GM10266 (cell line): ENCODE results near the gene OIP5.

Source experiments
- DNase-seq: peaks from one replicate; pipeline ENCODE4 v3.0.0; 2012; ENCODE audit errors: extremely low spot score
- CTCF ChIP-seq: IDR thresholded peaks from 2 replicates; pipeline ENCODE4 v1.5.1; 2012; ENCODE audit warnings: mild to moderate bottlenecking, low read depth; ENCODE audit not compliant: control insufficient read depth, insufficient read depth; ENCODE audit errors: missing control alignments

The OIP5 gene

GRCh38 chr15:41340189-41340695, 7.9 kb upstream of the OIP5 start:
- TF ChIP-seq CTCF = no peak
- DNase-seq = no peak

DNA sequence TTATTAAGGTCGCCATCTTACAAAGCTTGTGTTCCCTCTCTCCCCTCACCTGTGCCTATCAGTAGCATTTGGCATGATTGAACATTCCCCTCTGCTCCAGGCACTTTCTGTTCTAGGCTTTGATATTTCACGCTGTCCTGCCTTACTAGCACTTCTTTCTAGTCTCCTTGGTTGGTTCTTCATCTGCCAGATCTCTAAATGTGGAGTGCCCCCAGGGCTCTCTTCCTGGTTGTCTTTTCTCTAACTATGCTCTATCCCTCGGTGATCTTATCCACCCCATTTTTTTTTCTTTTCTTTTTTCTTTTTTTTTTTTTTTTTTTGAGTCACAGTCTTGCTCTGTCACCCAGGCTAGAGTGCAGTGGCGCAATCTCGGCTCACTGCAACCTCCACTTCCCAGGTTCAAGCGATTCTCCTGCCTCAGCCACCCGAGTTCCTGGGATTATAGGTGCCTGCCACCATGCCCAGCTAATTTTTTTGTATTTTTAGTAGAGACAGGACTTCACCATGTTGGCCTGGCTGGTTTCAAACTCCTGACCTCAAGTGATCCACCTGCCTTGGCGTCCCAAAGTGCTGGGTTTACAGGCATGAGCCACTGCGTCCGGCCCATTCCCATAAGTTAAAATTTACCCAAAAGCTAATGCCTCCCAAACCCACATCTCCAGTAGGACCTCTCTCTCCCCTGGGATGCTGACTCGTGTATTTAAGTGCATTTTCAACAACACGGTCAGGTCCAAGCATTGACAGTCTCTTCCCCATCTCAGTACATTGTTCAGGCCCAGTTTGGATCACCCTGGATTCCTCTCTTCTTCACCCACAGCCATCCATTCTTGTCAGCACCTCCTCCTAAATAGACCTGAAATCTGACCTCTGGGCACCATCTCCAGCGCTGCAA, 5.5 kb upstream of the OIP5 start:
- no peak for TF ChIP-seq CTCF
- DNase-seq = no peak

DNA sequence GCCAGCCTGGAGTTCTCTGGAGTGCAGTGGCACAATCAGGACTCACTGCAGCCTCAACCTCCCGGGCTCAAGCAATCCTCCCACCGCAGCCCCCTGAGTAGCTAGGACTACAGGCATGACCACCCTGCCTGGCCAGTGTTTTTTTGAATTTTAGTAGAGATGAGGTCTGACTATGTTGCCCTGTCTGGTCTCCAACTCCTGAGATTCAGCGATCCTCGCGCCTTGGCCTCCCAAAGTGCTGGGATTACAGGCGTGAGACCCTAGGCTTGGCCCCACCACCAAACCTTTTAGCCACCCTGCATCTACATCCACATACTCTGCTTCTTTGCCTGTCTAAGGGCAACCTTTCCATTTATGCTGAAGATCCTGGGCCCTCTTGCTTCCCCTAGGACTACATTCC, 4.7 kb upstream of the OIP5 start:
- no peak for TF ChIP-seq CTCF

DNA sequence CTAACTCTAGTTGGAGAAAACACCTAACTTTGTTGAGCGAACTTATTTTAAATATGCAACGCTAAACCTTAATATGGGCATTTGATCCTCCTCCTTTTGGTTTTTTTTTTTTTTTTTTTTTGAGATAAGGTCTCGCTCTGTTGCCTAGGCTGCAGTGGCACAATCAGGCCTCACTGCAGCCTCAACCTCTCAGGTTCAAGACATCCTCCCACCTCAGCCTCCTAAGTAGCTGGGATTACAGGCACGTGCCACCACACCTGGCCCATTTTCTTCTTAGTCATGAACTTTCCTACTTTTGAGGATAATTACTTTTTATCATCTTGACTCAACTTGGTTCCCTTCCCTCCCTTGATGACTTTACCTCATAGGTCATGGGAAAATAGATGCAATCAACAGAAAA, 4.2 kb upstream of the OIP5 start:
- DNase-seq = no peak
- TF ChIP-seq CTCF = no peak

More for the DNA sequence above, 4.7 kb upstream of the OIP5 start:
- no peak for DNase-seq

DNA sequence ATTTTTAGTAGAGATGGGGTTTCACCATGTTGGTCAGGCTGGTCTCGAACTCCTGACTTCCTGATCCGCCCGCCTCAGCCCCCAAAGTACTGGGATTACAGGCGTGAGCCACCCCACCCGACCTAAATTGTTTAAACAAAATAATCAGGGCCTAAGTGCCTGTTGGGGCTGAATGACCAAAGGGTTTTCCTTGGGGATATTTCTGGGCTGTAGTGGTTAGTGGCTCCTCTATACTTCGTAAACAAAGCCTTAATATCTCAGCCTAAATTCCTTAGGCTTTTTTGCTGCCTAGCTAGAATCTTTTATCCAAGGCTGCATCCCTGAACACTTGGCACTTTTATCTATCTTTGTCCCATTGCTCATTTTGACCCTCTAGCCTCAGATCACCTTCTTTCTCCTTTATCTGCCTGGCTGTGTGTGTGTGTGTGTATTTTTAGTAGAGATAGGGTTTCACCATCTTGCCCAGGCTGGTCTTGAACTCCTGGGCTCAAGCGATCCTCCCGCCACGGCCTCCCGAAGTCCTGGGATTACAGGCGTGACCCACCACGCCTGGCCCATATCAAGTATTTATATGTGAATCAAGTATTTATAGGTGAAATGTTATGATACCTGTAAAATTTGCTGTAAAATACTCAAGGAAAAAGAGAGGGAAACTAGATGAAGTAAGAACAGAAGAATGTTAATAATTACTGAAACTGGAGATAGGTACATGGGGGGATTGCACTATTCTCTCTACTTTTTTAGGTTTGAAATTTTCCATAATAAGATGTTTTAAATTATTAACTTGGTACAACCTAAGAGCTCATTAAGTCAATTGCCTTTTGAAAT, 2.1 kb upstream of the OIP5 start:
- no peak for TF ChIP-seq CTCF
- no peak for DNase-seq

GRCh38 chr15:41333026-41333562, 703 bp upstream of the OIP5 start:
- DNase-seq = peak; percentile 27
- no peak for TF ChIP-seq CTCF
